Liver (tissue), 3 donors: ENCODE data around the gene CDC42BPA.

Source experiments
- RAD21 ChIP-seq, 2 donors: IDR thresholded peaks; 2 replicates each; pipeline ENCODE4 v1.6.1; 2016; ENCODE audit warnings: antibody characterized with exemption in 2 of 2, mild to moderate bottlenecking in 2 of 2
- YY1 ChIP-seq: IDR thresholded peaks from 2 replicates; pipeline ENCODE4 v1.6.1; 2016; ENCODE audit warnings: antibody characterized with exemption, mild to moderate bottlenecking
- TF ChIP-seq, protein P1 (sequence below): fragments of 150-350 bp; IDR thresholded peaks from 2 replicates; pipeline ENCODE4 v1.5.1; 2017; ENCODE audit warnings: improper control_type of control experiment, low read depth, low read length; ENCODE audit not compliant: missing input control
- donor health status: healthy.
- donor health status: healthy.

DNA sequence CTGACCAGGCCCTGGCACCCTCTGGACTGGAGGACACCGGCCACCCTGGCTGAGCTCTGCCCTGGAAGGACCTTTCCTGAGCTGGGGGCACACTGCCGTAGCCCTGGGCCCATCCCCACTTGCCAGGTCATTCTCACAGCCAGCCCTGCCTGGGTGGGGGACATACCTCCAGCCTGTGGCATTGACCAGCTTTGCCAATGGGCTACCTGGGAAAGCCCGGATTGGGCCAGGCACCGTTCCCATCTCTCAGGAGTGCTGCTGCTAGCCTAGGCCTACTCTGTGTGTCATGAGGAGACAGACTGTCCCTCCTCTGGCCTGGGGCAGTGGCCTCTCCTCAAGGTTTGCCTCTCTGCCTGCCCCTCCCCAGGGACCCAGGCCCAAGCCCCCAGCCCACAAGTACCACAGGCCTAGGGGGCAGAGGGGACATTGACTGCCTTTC is 338.2 kb downstream of the CDC42BPA start:
- TF ChIP-seq YY1 (no peak), RAD21 (IDR thresholded peaks at IDR 0.05) (no peak)
- TF ChIP-seq, protein P1, sequence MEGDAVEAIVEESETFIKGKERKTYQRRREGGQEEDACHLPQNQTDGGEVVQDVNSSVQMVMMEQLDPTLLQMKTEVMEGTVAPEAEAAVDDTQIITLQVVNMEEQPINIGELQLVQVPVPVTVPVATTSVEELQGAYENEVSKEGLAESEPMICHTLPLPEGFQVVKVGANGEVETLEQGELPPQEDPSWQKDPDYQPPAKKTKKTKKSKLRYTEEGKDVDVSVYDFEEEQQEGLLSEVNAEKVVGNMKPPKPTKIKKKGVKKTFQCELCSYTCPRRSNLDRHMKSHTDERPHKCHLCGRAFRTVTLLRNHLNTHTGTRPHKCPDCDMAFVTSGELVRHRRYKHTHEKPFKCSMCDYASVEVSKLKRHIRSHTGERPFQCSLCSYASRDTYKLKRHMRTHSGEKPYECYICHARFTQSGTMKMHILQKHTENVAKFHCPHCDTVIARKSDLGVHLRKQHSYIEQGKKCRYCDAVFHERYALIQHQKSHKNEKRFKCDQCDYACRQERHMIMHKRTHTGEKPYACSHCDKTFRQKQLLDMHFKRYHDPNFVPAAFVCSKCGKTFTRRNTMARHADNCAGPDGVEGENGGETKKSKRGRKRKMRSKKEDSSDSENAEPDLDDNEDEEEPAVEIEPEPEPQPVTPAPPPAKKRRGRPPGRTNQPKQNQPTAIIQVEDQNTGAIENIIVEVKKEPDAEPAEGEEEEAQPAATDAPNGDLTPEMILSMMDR = no peak
